ENCODE results near the gene ATAD3B. TPM values are rescaled to one million over a fixed set of nuclear protein-coding genes. Genes with fewer than 3 reads are reported as not detected.

Gene ATAD3B
- total RNA-seq (ENCODE audit: unreplicated experiment) = 34.9 TPM
- long read RNA-seq, transcript ATAD3B-201 (16 exons, 2,448 nt) = major isoform, 5 of 9 reads
- long read RNA-seq, partial matches to known transcripts = 1 of 9 reads
- long read RNA-seq, other reads (novel, unspliced or antisense) = 3 of 9 reads

- H3K4me1 Mint-ChIP-seq (ENCODE audit: low read depth, unreplicated experiment) = peaks cover 12% of the 10 kb centered on the region
- H3K4me3 Mint-ChIP-seq (ENCODE audit: unreplicated experiment) = peak within 1 kb of the TSS; percentile 94
- H3K27ac Mint-ChIP-seq (ENCODE audit: unreplicated experiment) = peak within 1 kb of the TSS; percentile 84
- no peak for TF ChIP-seq CTCF (IDR thresholded peaks at IDR 0.05; ENCODE audit: partially characterized antibody, unreplicated experiment)
- no peaks in the 10 kb centered on the region for H3K36me3 Mint-ChIP-seq (ENCODE audit: unreplicated experiment)
- peak; percentile 93 for DNase-seq
- H3K27me3 Mint-ChIP-seq (ENCODE audit: unreplicated experiment) = peaks cover 11% of the 10 kb centered on the region
- H3K9me3 Mint-ChIP-seq (ENCODE audit: unreplicated experiment) = peaks cover 6% of the 10 kb centered on the region
These were observed at the start of gene ATAD3B for GRCh38 chr1:1471389-1472052. Gene ATAD3B (plus strand): TSS chr1:1471765. CDS start chr1:1471885, 120 bp downstream.

- Mint-ChIP-seq H3K9me3 (ENCODE audit: unreplicated experiment) (peaks cover 11% of the 10 kb centered on the region), H3K27ac (ENCODE audit: unreplicated experiment) (no peak overlapping the region), H3K36me3 (ENCODE audit: unreplicated experiment) (no peaks in the 10 kb centered on the region), H3K4me1 (ENCODE audit: low read depth, unreplicated experiment) (peaks cover 17% of the 10 kb centered on the region), H3K27me3 (ENCODE audit: unreplicated experiment) (peaks cover 2% of the 10 kb centered on the region), H3K4me3 (ENCODE audit: unreplicated experiment) (no peak overlapping the region)
- no peak for TF ChIP-seq CTCF (IDR thresholded peaks at IDR 0.05; ENCODE audit: partially characterized antibody, unreplicated experiment)
- DNase-seq = no peak
These were observed 49.6 kb upstream of the ATAD3B start for GRCh38 chr1:1421907-1422464.

GRCh38 chr1:1422465-1423244, 48.9 kb upstream of the ATAD3B start:
- Mint-ChIP-seq H3K27me3 (ENCODE audit: unreplicated experiment) (peaks cover 2% of the 10 kb centered on the region), H3K4me1 (ENCODE audit: low read depth, unreplicated experiment) (peaks cover 13% of the 10 kb centered on the region), H3K4me3 (ENCODE audit: unreplicated experiment) (no peak overlapping the region), H3K27ac (ENCODE audit: unreplicated experiment) (no peak overlapping the region), H3K36me3 (ENCODE audit: unreplicated experiment) (no peaks in the 10 kb centered on the region), H3K9me3 (ENCODE audit: unreplicated experiment) (peaks cover 11% of the 10 kb centered on the region)
- no peak for DNase-seq
- no peak for TF ChIP-seq CTCF (IDR thresholded peaks at IDR 0.05; ENCODE audit: partially characterized antibody, unreplicated experiment)

GRCh38 chr1:1423245-1423597, 48.3 kb upstream of the ATAD3B start:
- no peak overlapping the region for H3K4me3 Mint-ChIP-seq (ENCODE audit: unreplicated experiment)
- peaks cover 10% of the 10 kb centered on the region for H3K9me3 Mint-ChIP-seq (ENCODE audit: unreplicated experiment)
- no peak for DNase-seq
- peaks cover 2% of the 10 kb centered on the region for H3K27me3 Mint-ChIP-seq (ENCODE audit: unreplicated experiment)
- H3K27ac Mint-ChIP-seq (ENCODE audit: unreplicated experiment) = no peak overlapping the region
- peaks cover 10% of the 10 kb centered on the region for H3K4me1 Mint-ChIP-seq (ENCODE audit: low read depth, unreplicated experiment)
- no peaks in the 10 kb centered on the region for H3K36me3 Mint-ChIP-seq (ENCODE audit: unreplicated experiment)
- TF ChIP-seq CTCF (IDR thresholded peaks at IDR 0.05; ENCODE audit: partially characterized antibody, unreplicated experiment) = no peak

Measured in glutamatergic neuron (in vitro differentiated cells).